BJ (cell line): ENCODE measurements around the gene MAP3K21. TPM values are rescaled to one million over a fixed set of nuclear protein-coding genes. Genes with fewer than 3 reads are reported as not detected.

ENCODE experiments used
- CTCF ChIA-PET: fragments of 350-600 bp; formaldehyde crosslinking; extraction: SDS; loops from one replicate; lab custom pipeline; 2021; ENCODE audit warnings: antibody characterized with exemption, inconsistent platforms; lab: Yijun Ruan, JAX
- POLR2A ChIA-PET: fragments of 300-600 bp; sonication (Branson Sonifier 250); formaldehyde crosslinking; extraction: SDS; loops from one replicate; lab custom pipeline; 2021; ENCODE audit warnings: antibody characterized with exemption; lab: Charles Lee
- DNase-seq: peaks from one replicate; pipeline ENCODE4 v3.0.0-alpha.2; 2011; ENCODE audit warnings: low read depth
- H3K27me3 ChIP-seq: 2 replicates; pipeline ENCODE4 v1.6.0; 2011; ENCODE audit warnings: low read length; ENCODE audit not compliant: control insufficient read depth, insufficient read depth
- H3K36me3 ChIP-seq: 2 replicates; pipeline ENCODE4 v1.5.1; 2011; ENCODE audit warnings: low read length; ENCODE audit not compliant: control insufficient read depth, insufficient read depth
- H3K4me3 ChIP-seq: 2 replicates; pipeline ENCODE4 v1.5.1; 2011; ENCODE audit warnings: low read depth, mild to moderate bottlenecking, control low read depth, low read length
- polyA plus RNA-seq: library from polyadenylated mRNA; depleted of rRNA; stranded (reverse); fragments of >200 nt; gene quantifications from 2 replicates; pipeline ENCODE4 v1.2.3, GENCODE V29; 2011
- TF ChIP-seq, protein P1 (sequence below): IDR thresholded peaks from 2 replicates; pipeline ENCODE4 v1.5.1; 2011; ENCODE audit warnings: low read depth, mild to moderate bottlenecking, control low read depth, inconsistent platforms, low read length, moderate library complexity; ENCODE audit not compliant: insufficient read depth

MAP3K21 gene
- polyA plus RNA-seq, 1 experiment: 0.13 TPM

- POLR2A ChIA-PET: no interaction called here
- TF ChIP-seq, protein P1, sequence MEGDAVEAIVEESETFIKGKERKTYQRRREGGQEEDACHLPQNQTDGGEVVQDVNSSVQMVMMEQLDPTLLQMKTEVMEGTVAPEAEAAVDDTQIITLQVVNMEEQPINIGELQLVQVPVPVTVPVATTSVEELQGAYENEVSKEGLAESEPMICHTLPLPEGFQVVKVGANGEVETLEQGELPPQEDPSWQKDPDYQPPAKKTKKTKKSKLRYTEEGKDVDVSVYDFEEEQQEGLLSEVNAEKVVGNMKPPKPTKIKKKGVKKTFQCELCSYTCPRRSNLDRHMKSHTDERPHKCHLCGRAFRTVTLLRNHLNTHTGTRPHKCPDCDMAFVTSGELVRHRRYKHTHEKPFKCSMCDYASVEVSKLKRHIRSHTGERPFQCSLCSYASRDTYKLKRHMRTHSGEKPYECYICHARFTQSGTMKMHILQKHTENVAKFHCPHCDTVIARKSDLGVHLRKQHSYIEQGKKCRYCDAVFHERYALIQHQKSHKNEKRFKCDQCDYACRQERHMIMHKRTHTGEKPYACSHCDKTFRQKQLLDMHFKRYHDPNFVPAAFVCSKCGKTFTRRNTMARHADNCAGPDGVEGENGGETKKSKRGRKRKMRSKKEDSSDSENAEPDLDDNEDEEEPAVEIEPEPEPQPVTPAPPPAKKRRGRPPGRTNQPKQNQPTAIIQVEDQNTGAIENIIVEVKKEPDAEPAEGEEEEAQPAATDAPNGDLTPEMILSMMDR: no peak
- CTCF ChIA-PET: no interaction called here
Observed at GRCh38 chr1:233313434-233314155, 13.9 kb upstream of the MAP3K21 start.

DNA sequence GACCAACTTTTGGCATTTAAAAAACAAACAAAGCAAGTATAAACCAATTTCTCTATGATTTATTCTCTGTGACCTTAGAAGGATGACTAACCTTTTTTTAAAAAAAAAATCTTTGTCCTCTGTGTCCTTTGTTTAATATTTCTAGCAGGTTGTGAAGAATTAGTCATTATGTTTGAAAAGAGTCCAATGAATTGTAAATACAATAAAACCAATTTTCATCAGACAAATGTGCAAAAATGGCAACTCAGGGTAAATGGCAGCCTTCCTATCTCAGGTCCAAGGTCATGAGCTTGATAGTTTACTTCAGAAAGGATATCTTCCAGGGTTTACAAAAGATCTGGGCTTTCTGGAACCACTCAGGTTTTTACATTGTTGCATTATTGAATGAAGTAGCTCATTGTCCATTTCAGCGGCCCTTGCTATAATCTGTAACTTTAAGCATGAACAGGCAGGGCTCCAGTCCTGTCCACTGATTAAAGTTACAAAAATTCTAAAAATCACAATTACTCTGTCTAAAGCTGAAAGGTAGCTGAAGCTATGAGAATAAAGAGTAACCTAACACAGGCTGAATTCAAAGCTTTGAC, 11.7 kb upstream of the MAP3K21 start:
- H3K36me3 ChIP-seq: no peaks in the 10 kb centered on the region
- ChIA-PET CTCF (interaction anchor here (1.3 kb wide), 2 partner anchors 9 to 23 kb away, joined by 3 read pairs; no protein-coding TSS in a partner anchor), POLR2A (no interaction called here)
- no peak overlapping the region for H3K4me3 ChIP-seq
- TF ChIP-seq, protein P1: no peak
- DNase-seq: no peak
- H3K27me3 ChIP-seq: no peaks in the 10 kb centered on the region; the same call in 1 of the 2 replicates

More at GRCh38 chr1:233313434-233314155, 13.9 kb upstream of the MAP3K21 start:
- H3K36me3 ChIP-seq: no peaks in the 10 kb centered on the region
- H3K27me3 ChIP-seq: no peaks in the 10 kb centered on the region; the same call in 1 of the 2 replicates
- H3K4me3 ChIP-seq: no peak overlapping the region
- DNase-seq: no peak

GRCh38 chr1:233316473-233316872, 11.1 kb upstream of the MAP3K21 start:
- CTCF ChIA-PET: interaction anchor here (1.3 kb wide), 2 partner anchors 10 to 23 kb away, joined by 3 read pairs; no protein-coding TSS in a partner anchor
- no peak for DNase-seq
- POLR2A ChIA-PET: no interaction called here
- no peaks in the 10 kb centered on the region; the same call in 1 of the 2 replicates for H3K27me3 ChIP-seq
- no peak overlapping the region for H3K4me3 ChIP-seq
- H3K36me3 ChIP-seq: no peaks in the 10 kb centered on the region
- TF ChIP-seq, protein P1: no peak

DNA sequence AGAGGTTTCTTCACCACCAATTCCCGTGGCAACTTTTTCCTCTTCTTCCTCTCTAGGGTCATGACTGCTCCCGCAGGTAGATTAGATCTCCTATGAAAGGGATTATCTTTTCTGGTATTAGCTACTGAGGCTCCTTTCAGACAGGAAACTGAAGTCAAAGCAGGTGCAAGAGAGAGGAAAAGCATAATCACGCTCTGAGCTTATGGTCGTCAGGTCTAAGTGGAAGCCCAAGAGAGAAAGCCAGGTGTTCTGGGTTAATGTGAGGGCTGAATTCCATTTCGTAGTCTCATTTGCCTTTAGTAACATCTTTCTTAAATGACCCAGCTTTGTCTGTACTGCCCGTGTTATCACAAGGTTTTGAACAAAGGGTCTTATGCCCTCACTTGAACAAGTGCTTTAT, 8.3 kb upstream of the MAP3K21 start:
- POLR2A ChIA-PET: no interaction called here
- Histone ChIP-seq H3K36me3 (no peaks in the 10 kb centered on the region), H3K27me3 (peaks cover 2% of the 10 kb centered on the region; the same call in 1 of the 2 replicates), H3K4me3 (no peak overlapping the region)
- CTCF ChIA-PET: no interaction called here
- DNase-seq: no peak
- TF ChIP-seq, protein P1: no peak

DNA sequence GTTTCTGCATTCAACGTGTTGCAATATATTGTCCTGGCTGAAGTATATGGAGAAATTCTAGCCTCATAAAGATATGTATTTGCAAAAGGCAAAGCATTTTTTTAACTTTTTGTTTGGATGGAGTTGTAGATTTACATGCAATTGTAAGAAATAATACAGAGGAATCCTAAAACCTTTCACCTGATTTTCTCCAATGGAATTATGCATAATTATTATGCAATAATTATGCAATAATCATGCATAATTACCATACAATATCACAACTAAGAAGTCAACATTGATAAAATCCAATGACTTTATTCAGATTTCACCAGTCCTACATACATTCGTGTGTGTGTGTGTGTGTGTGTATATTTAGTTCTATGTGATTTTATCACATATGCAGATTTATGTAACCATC, 7.5 kb upstream of the MAP3K21 start:
- DNase-seq: no peak
- CTCF ChIA-PET: interaction anchor here (0.6 kb wide), 1 partner anchor 1179 kb away, joined by 3 read pairs; no protein-coding TSS in a partner anchor
- POLR2A ChIA-PET: interaction anchor here (0.6 kb wide), 1 partner anchor 9 kb away, joined by 4 read pairs; no protein-coding TSS in a partner anchor
- H3K36me3 ChIP-seq: no peaks in the 10 kb centered on the region
- peaks cover 2% of the 10 kb centered on the region; the same call in 1 of the 2 replicates for H3K27me3 ChIP-seq
- TF ChIP-seq, protein P1: no peak
- no peak overlapping the region for H3K4me3 ChIP-seq
